GM12864 (cell line): Measurements from ENCODE around the gene MRPL47.

Source experiments
- DNase-seq: peaks from one replicate; pipeline ENCODE4 v3.0.0-alpha.2; 2011; ENCODE audit warnings: low read depth
- H3K4me3 ChIP-seq: 2 replicates; pipeline ENCODE4 v1.5.1; 2011; ENCODE audit warnings: mild to moderate bottlenecking, low read depth, low read length, control low read depth
- CTCF ChIP-seq: IDR thresholded peaks from 2 replicates; pipeline ENCODE4 v1.5.1; 2011; ENCODE audit warnings: low read depth, mild to moderate bottlenecking, moderate library complexity, low read length, control low read depth, inconsistent platforms; ENCODE audit errors: missing control alignments

MRPL47 gene

GRCh38 chr3:179599531-179599930, 4.9 kb downstream of the MRPL47 start:
- TF ChIP-seq CTCF, result no peak
- H3K4me3 ChIP-seq, result no peak overlapping the region
- no peak for DNase-seq

- no peak for TF ChIP-seq CTCF
- no peak overlapping the region for H3K4me3 ChIP-seq
- no peak for DNase-seq
These were observed 13.1 kb downstream of the MRPL47 start for GRCh38 chr3:179591313-179591712.

GRCh38 chr3:179590669-179591068, 13.8 kb downstream of the MRPL47 start:
- no peak for DNase-seq
- no peak for TF ChIP-seq CTCF
- no peak overlapping the region for H3K4me3 ChIP-seq

- no peak for DNase-seq
- H3K4me3 ChIP-seq, result no peak overlapping the region
- no peak for TF ChIP-seq CTCF
These were observed 15.3 kb downstream of the MRPL47 start for GRCh38 chr3:179589143-179589542.

- DNase-seq, result no peak
- TF ChIP-seq CTCF, result no peak
- no peak overlapping the region for H3K4me3 ChIP-seq
These were observed 23.4 kb downstream of the MRPL47 start for GRCh38 chr3:179580992-179581391.

- H3K4me3 ChIP-seq, result no peak overlapping the region
- no peak for DNase-seq
- TF ChIP-seq CTCF, result no peak
These were observed 38.9 kb downstream of the MRPL47 start for GRCh38 chr3:179565496-179565895.

GRCh38 chr3:179563271-179563783, 41.1 kb downstream of the MRPL47 start:
- peak overlapping the region; percentile 68 for H3K4me3 ChIP-seq
- DNase-seq, result peak; percentile 54
- TF ChIP-seq CTCF, result peak; percentile 67
